Measurements from ENCODE around the gene CCT4. TPM values are rescaled to one million over a fixed set of nuclear protein-coding genes. Genes with fewer than 3 reads are reported as not detected.
"Not testable (repeated sequence)": the region's sequence is repeated elsewhere in the genome, so short reads cannot be mapped to it uniquely, and the experiment has no call there.

Gene CCT4
- total and polyA plus RNA-seq, 4 donors: 48.3 to 120 (median 92.6) TPM

DNA sequence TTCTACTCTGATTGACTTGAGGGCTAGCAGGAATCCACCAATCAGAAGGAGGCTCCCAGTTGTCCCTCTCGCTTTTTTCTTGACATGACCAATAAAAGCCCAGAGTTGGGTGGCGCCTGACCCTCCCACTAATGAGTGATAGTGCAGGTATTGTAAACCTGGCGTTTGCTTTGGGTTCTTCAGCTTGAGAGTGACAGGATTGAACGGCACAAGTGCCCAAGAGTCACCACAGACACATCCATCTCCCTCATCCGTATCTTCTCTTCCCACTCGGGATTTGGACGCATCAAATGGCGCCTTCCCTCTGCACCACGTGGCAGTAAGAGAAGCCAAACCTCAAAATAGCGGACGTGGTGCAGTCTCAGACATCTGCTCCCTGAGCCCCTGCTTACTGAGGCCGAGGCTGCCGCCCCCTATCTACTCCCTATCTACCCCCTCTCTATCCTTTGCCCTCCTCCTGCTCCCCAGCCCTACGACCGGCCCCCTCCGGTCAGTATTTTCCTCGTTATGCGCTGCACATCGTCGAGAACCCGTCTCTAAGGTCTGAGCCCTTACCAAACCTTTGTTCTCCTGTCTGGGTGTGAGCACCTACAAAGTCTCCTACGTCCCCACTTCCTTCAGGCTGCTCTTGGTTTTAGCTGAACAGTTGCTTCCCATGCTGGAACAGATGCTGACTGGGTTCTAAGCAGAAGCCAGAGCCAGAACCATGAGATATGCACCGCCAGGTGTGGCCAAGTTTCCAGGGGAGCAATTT lies 33.7 kb downstream of the CCT4 start:
- WGBS, 2 donors: 3 to 5% methylated on average over 23 of the region's 23 CpGs
- Histone ChIP-seq H3K9me3 (ENCODE audit: control insufficient read depth in 4 of 4, insufficient read depth in 3 of 4, low read length in 3 of 4) (no peaks in the 10 kb centered on the region), H3K9ac (ENCODE audit: insufficient read depth in 1 of 2, low read length in 2 of 2) (peak overlapping the region in 1 of 2 donors; percentile 94), H3K36me3 (ENCODE audit: control insufficient read depth in 4 of 4, insufficient read depth in 4 of 4, low read length in 4 of 4) (no peaks in the 10 kb centered on the region), H3K4me3 (peak overlapping the region; percentile 38), H3K27me3 (ENCODE audit: control insufficient read depth in 3 of 3, insufficient read depth in 3 of 3, low read length in 2 of 3) (no peaks in the 10 kb centered on the region), H3K4me1 (ENCODE audit: control insufficient read depth in 5 of 5, insufficient read depth in 5 of 5, low read length in 5 of 5) (peaks cover 0 to 14% (median 6%) of the 10 kb centered on the region in 5 donors), H3K27ac (ENCODE audit: low read depth in 1 of 2, low read length in 1 of 2) (peak overlapping the region; percentile 25 to 37)
- TF ChIP-seq, protein P1, sequence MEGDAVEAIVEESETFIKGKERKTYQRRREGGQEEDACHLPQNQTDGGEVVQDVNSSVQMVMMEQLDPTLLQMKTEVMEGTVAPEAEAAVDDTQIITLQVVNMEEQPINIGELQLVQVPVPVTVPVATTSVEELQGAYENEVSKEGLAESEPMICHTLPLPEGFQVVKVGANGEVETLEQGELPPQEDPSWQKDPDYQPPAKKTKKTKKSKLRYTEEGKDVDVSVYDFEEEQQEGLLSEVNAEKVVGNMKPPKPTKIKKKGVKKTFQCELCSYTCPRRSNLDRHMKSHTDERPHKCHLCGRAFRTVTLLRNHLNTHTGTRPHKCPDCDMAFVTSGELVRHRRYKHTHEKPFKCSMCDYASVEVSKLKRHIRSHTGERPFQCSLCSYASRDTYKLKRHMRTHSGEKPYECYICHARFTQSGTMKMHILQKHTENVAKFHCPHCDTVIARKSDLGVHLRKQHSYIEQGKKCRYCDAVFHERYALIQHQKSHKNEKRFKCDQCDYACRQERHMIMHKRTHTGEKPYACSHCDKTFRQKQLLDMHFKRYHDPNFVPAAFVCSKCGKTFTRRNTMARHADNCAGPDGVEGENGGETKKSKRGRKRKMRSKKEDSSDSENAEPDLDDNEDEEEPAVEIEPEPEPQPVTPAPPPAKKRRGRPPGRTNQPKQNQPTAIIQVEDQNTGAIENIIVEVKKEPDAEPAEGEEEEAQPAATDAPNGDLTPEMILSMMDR (IDR thresholded peaks at IDR 0.05; ENCODE audit: control extremely low read depth, extremely low read depth): no peak
- peak; percentile 92 to 98 (median 97) for DNase-seq
- peak; percentile 94 for ATAC-seq (ENCODE audit: insufficient read depth, low FRiP score)

DNA sequence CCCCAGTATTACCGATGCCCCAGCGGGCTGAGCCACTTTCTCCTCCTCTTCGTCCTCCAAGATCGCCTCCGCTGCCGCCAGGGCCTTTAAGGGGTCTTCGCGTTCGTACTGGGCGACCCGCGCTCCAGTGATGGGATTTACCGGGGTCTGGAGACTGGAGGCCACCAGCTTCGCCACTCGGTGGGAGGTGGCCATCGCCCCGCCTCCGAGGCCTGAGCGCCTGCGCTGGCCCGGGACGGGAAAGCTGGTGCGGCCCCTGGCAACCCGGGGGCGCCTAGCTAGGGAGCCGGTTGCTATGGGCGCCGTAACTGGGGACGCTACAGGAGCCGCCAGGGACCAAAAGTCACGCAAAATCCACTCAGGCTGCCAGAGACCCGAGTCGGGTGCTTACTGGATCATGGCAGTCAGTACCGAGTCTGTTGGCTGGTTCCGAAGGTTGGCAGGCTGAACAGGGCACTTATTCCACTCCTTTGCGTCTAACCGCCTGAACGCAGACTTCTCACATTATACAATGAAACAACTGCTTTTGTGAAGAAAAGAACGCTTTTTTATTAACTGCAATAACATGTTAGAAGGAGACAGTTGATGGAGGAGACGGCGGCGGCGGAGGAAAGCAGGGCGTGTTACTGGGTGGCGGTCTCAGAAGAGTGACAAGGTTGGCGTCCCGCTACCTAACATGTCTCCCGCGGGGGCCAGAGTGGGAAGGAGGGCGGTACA lies 34.5 kb downstream of the CCT4 start, which contains the start of gene FAM161A:
Gene FAM161A, minus strand, starts transcription at position 214 of the 717 bp plus-strand sequence. Its CDS starts 19 bp downstream, at position 195.
- H3K27me3 ChIP-seq (ENCODE audit: control insufficient read depth in 3 of 3, insufficient read depth in 3 of 3, low read length in 2 of 3): no peaks in the 10 kb centered on the region
- ATAC-seq (ENCODE audit: insufficient read depth, low FRiP score) (peak; percentile 89), DNase-seq (peak; percentile 91 to 96 (median 94))
- peaks cover 0 to 14% (median 6%) of the 10 kb centered on the region in 5 donors for H3K4me1 ChIP-seq (ENCODE audit: control insufficient read depth in 5 of 5, insufficient read depth in 5 of 5, low read length in 5 of 5)
- H3K36me3 ChIP-seq (ENCODE audit: control insufficient read depth in 4 of 4, insufficient read depth in 4 of 4, low read length in 4 of 4): no peaks in the 10 kb centered on the region
- peak within 1 kb of the TSS; percentile 80 to 95 for H3K27ac ChIP-seq (ENCODE audit: low read depth in 1 of 2, low read length in 1 of 2)
- peak within 1 kb of the TSS in 1 of 2 donors; percentile 94 for H3K9ac ChIP-seq (ENCODE audit: insufficient read depth in 1 of 2, low read length in 2 of 2)
- H3K9me3 ChIP-seq (ENCODE audit: control insufficient read depth in 4 of 4, insufficient read depth in 3 of 4, low read length in 3 of 4): no peaks in the 10 kb centered on the region
- 0 to 1% methylated on average over 50 of the region's 50 CpGs for WGBS, 2 donors
- H3K4me3 ChIP-seq: peak within 1 kb of the TSS; percentile 97
- TF ChIP-seq, protein P1 (IDR thresholded peaks at IDR 0.05; ENCODE audit: control extremely low read depth, extremely low read depth): no peak

DNA sequence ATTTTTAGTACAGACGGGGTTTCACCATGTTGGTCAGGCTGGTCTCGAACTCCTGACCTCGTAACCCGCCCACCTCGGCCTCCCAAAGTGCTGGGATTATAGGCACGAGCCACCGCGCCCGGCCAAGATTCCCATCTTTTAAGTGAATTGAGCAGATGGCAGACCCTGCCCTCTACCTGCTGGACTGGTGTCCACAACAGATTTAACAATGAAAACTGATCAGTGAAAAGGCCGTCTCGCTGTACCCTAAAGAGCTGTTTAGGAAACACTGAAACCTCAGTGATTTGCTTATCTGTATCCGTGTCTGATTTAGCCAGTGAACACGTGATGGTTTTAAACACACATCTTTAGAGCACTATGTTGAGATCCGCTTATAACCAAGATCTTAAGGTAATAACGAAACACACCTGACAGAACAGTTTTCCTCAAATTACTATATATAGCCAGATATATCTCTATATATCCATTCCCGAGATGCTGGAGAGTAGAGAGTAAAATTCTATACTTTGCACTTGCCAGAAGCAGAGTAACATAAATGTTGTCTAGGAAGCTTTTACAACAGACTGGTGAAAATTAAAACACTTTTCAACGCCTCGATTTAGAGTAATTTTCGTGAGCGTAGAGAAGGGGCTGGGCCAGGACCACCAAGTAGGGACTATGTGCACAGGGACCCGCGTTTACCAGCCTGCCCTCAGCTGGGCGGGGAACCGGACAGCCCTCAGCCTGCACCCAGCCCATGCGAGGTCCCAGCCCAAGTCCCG lies 35.2 kb downstream of the CCT4 start:
- Histone ChIP-seq H3K9ac (ENCODE audit: insufficient read depth in 1 of 2, low read length in 2 of 2) (peak overlapping the region in 1 of 2 donors; percentile 81), H3K36me3 (ENCODE audit: control insufficient read depth in 4 of 4, insufficient read depth in 4 of 4, low read length in 4 of 4) (no peaks in the 10 kb centered on the region), H3K4me1 (ENCODE audit: control insufficient read depth in 5 of 5, insufficient read depth in 5 of 5, low read length in 5 of 5) (peaks cover 0 to 14% (median 6%) of the 10 kb centered on the region in 5 donors), H3K4me3 (peak overlapping the region; percentile 97), H3K9me3 (ENCODE audit: control insufficient read depth in 4 of 4, insufficient read depth in 3 of 4, low read length in 3 of 4) (no peaks in the 10 kb centered on the region), H3K27me3 (ENCODE audit: control insufficient read depth in 3 of 3, insufficient read depth in 3 of 3, low read length in 2 of 3) (no peaks in the 10 kb centered on the region), H3K27ac (ENCODE audit: low read depth in 1 of 2, low read length in 1 of 2) (peak overlapping the region; percentile 80 to 95)
- DNase-seq (peak in 1 of 3 donors; percentile 25), ATAC-seq (ENCODE audit: insufficient read depth, low FRiP score) (peak; percentile 83)
- WGBS, 2 donors: 16 to 23% methylated on average over 26 of the region's 26 CpGs
- TF ChIP-seq, protein P1 (IDR thresholded peaks at IDR 0.05; ENCODE audit: control extremely low read depth, extremely low read depth): no peak

DNA sequence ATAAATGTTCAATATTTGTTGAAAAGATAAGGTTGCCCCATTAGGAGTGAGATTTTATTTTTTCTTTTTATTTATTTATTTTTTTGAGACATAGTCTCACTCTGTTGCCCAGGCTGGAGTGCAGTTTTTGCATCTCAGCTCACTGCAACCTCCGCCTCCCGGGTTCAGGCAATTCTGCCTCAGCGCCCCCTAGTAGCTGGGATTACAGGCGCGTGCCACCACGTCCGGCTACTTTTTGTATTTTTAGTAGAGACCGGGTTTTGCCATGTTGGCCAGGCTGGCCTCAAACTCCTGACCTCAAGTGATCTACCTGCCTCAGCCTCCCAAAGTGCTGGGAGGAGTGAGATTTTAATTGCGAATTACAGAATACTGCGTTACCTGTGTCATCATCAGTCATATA lies 37.2 kb downstream of the CCT4 start:
- H3K27me3 ChIP-seq (ENCODE audit: control insufficient read depth in 3 of 3, insufficient read depth in 3 of 3, low read length in 2 of 3); H3K4me3 ChIP-seq; DNase-seq; H3K36me3 ChIP-seq (ENCODE audit: control insufficient read depth in 4 of 4, insufficient read depth in 4 of 4, low read length in 4 of 4); H3K27ac ChIP-seq (ENCODE audit: low read depth in 1 of 2, low read length in 1 of 2); H3K9me3 ChIP-seq (ENCODE audit: control insufficient read depth in 4 of 4, insufficient read depth in 3 of 4, low read length in 3 of 4); ATAC-seq (ENCODE audit: insufficient read depth, low FRiP score); H3K9ac ChIP-seq (ENCODE audit: insufficient read depth in 1 of 2, low read length in 2 of 2): not testable (repeated sequence)
- 96 to 97% methylated on average over 10 of the region's 10 CpGs for WGBS, 2 donors
- H3K4me1 ChIP-seq (ENCODE audit: control insufficient read depth in 5 of 5, insufficient read depth in 5 of 5, low read length in 5 of 5): peaks cover 0 to 14% (median 6%) of the 10 kb centered on the region in 5 donors

Measured in lung (tissue), 12 donors.